Pancreas (tissue), 10 donors: Measurements from ENCODE around the gene LARP1B. TPM values are rescaled to one million over a fixed set of nuclear protein-coding genes. Genes with fewer than 3 reads are reported as not detected.

Experiments used
- ATAC-seq, 4 donors: fragments of 200-7000 bp; cut with Tn5 transposase; one replicate each; pipeline versions ENCODE4 v1.8.0 to v1.9.1; 2020; ENCODE audit warnings: mild to moderate bottlenecking in 4 of 4, moderate library complexity in 4 of 4
- DNase-seq, 6 donors: peaks; one replicate each; pipeline ENCODE4 v3.0.0-alpha.2; 2020
- FAIRE-seq: peaks from 2 replicates; lab custom pipeline; 2012; peaks lifted over from hg19 to GRCh38; lab: Jason Lieb, UNC
- H3K27ac ChIP-seq, 4 donors: fragments of 200-600 bp; sonication (generic); 1 replicate in 3 of 4; 2 replicates in 1 of 4; pipeline versions ENCODE4 v1.5.0 to v1.8.0; 2020
- H3K27me3 ChIP-seq, 4 donors: fragments of 200-600 bp; one replicate each; pipeline ENCODE4 v1.8.0; 2021
- H3K36me3 ChIP-seq, 3 donors: fragments of 200-600 bp; sonication (generic) in 1 of 3; one replicate each; pipeline versions ENCODE4 v1.5.0 to v1.8.0; 2020 to 2021
- H3K4me1 ChIP-seq, 3 donors: fragments of 200-600 bp; one replicate each; pipeline ENCODE4 v1.8.0; 2021
- H3K4me3 ChIP-seq, 4 donors: fragments of 200-600 bp; sonication (generic) in 2 of 4; one replicate each; pipeline versions ENCODE4 v1.5.0 to v1.8.0; 2020 to 2021
- H3K9me3 ChIP-seq, 4 donors: fragments of 200-600 bp; one replicate each; pipeline ENCODE4 v1.8.0; 2021
- CTCF ChIP-seq, 4 donors: fragments of 200-600 bp; sonication (generic) in 3 of 4; IDR thresholded peaks; one replicate each; pipeline versions ENCODE4 v1.5.0 to v1.8.0; 2021; ENCODE audit warnings: antibody characterized with exemption in 4 of 4
- WGBS, 2 donors: extraction: QIAGEN DNeasy Blood & Tissue Kit; methylation state at CpG; one replicate each; pipeline ENCODE4 v1.1.7; 2013; 5-methylcytosine and 5-hydroxymethylcytosine counted together
- intact Hi-C, 3 donors: fragments of 100-400 bp; cut with DNase I; formaldehyde crosslinking; loops; one replicate each; pipeline versions ENCODE4 v1.11.1 to v1.14.2; 2022
- polyA plus RNA-seq, 2 donors: library from polyadenylated mRNA; stranded (reverse); fragments of 200-250 nt; gene quantifications; one replicate each; pipeline ENCODE4 v1.2.3, GENCODE V29; 2013
- total RNA-seq, 6 donors: library from RNA; stranded (reverse); fragmentation: NEBNext Ultra II Directional in 4 of 6; extraction: Animal tissue kit (Norgen Biotek cat#: 25700) in 4 of 6; gene quantifications; one replicate each; pipeline versions ENCODE4 v1.2.1 to v1.2.4, GENCODE V29; 2021 to 2023
- donor health status: healthy with polysubstance abuse.
- donor health status: DM: no; HTN: no; CAD: no; lungs with moderate emphysema.
- donor health status: DM: no; HTN: no; CAD: no.
- donor health status: control.
- donor health status: control.
- donor health status: Bipolar disorder and iron deficiency.
- donor health status: DM: yes; HTN: yes; CAD: no.
- donor health status: DM: no; HTN: no; CAD: no.
- donor health status: DM: no; HTN: no; CAD: no.
- donor health status: DM: yes; HTN: yes; CAD: no.

The LARP1B gene
- total and polyA plus RNA-seq, 8 donors = 19.2 to 34.2 (median 25.3) TPM

GRCh38 chr4:128234836-128235235, 173.7 kb downstream of the LARP1B start:
- Histone ChIP-seq H3K27me3 (no peaks in the 10 kb centered on the region), H3K9me3 (no peaks in the 10 kb centered on the region), H3K4me1 (no peaks in the 10 kb centered on the region), H3K27ac (no peak overlapping the region), H3K36me3 (no peaks in the 10 kb centered on the region), H3K4me3 (no peak overlapping the region)
- intact Hi-C loops = no loop called here
- FAIRE-seq (no peak), DNase-seq (no peak), ATAC-seq (no peak)
- 85 to 95% methylated on average over 3 of the region's 3 CpGs for WGBS, 2 donors
- TF ChIP-seq CTCF (IDR thresholded peaks at IDR 0.05) = no peak

GRCh38 chr4:128241019-128241418, 179.9 kb downstream of the LARP1B start:
- TF ChIP-seq CTCF (IDR thresholded peaks at IDR 0.05) = no peak
- H3K4me1 ChIP-seq = no peaks in the 10 kb centered on the region
- DNase-seq = no peak
- H3K36me3 ChIP-seq = no peaks in the 10 kb centered on the region
- no peaks in the 10 kb centered on the region for H3K27me3 ChIP-seq
- WGBS, 2 donors = 87 to 95% methylated on average over 3 of the region's 3 CpGs
- no peak overlapping the region for H3K27ac ChIP-seq
- FAIRE-seq = no peak
- intact Hi-C loops = no loop called here
- ATAC-seq = no peak
- no peaks in the 10 kb centered on the region for H3K9me3 ChIP-seq
- no peak overlapping the region for H3K4me3 ChIP-seq

DNA sequence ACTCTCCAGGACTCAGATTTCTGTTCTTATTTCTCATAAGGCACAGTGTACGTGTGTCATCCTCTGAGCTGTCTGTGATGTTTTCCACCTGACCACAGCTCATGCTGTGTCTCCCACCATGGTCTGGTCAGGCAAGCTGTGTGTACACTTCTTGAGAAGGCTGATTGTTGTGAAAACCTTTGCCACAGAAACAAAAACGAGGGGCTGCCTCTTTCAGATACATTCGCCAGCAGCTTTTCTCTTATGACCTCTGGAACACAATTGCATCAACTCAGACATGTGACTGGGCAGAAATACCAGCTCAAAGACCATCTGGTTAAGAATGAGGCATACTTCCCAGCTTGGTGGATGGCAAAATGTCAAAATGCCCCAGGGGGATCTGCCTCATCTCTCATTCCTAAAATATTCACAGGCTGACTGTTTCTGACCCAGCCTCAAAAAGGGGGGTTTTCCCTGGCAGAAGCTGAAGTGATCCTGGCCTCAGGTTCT, 180.4 kb downstream of the LARP1B start:
- H3K4me3 ChIP-seq = no peak overlapping the region
- no peak for FAIRE-seq
- DNase-seq = no peak
- intact Hi-C loops = no loop called here
- ATAC-seq = peak in 1 of 4 donors; percentile 40
- H3K27ac ChIP-seq = no peak overlapping the region
- no peaks in the 10 kb centered on the region for H3K36me3 ChIP-seq
- H3K27me3 ChIP-seq = no peaks in the 10 kb centered on the region
- no peaks in the 10 kb centered on the region for H3K9me3 ChIP-seq
- no peaks in the 10 kb centered on the region for H3K4me1 ChIP-seq
- WGBS, 2 donors = 66 to 71% methylated on average over 3 of the region's 3 CpGs
- TF ChIP-seq CTCF (IDR thresholded peaks at IDR 0.05) = no peak

GRCh38 chr4:128241981-128242380, 180.9 kb downstream of the LARP1B start:
- DNase-seq (no peak), ATAC-seq (no peak), FAIRE-seq (no peak)
- intact Hi-C loops = no loop called here
- TF ChIP-seq CTCF (IDR thresholded peaks at IDR 0.05) = no peak
- Histone ChIP-seq H3K27ac (no peak overlapping the region), H3K4me1 (no peaks in the 10 kb centered on the region), H3K4me3 (no peak overlapping the region), H3K27me3 (no peaks in the 10 kb centered on the region), H3K9me3 (no peaks in the 10 kb centered on the region), H3K36me3 (no peaks in the 10 kb centered on the region)
- 94 to 97% methylated on average over 3 of the region's 3 CpGs for WGBS, 2 donors

- Histone ChIP-seq H3K4me1 (no peaks in the 10 kb centered on the region), H3K4me3 (no peak overlapping the region), H3K9me3 (no peaks in the 10 kb centered on the region), H3K36me3 (no peaks in the 10 kb centered on the region), H3K27me3 (no peaks in the 10 kb centered on the region), H3K27ac (no peak overlapping the region)
- intact Hi-C loops = no loop called here
- 92 to 95% methylated on average over 4 of the region's 4 CpGs for WGBS, 2 donors
- ATAC-seq (no peak), FAIRE-seq (no peak), DNase-seq (no peak)
- no peak for TF ChIP-seq CTCF (IDR thresholded peaks at IDR 0.05)
Observed at GRCh38 chr4:128242601-128243000, 181.5 kb downstream of the LARP1B start.
